Endodermal cell (in vitro differentiated cells): Measurements from ENCODE around the gene RAP2A. TPM values are rescaled to one million over a fixed set of nuclear protein-coding genes. Genes with fewer than 3 reads are reported as not detected.

ENCODE experiments used
- DNase-seq: peaks from one replicate; pipeline ENCODE4 v3.0.0-alpha.2; 2017
- H3K27ac ChIP-seq: 2 replicates; pipeline ENCODE4 v1.5.1; 2013; ENCODE audit warnings: mild to moderate bottlenecking, low read depth, low read length, moderate library complexity
- H3K27me3 ChIP-seq: 2 replicates; pipeline ENCODE4 v1.6.1; 2013; ENCODE audit warnings: mild to moderate bottlenecking, low read length, moderate library complexity; ENCODE audit not compliant: insufficient read depth, control insufficient read depth, poor library complexity, severe bottlenecking
- H3K36me3 ChIP-seq: 2 replicates; pipeline ENCODE4 v1.7.0; 2013; ENCODE audit warnings: mild to moderate bottlenecking, low read length, moderate library complexity; ENCODE audit not compliant: control insufficient read depth, insufficient read depth
- H3K4me1 ChIP-seq: one replicate; pipeline ENCODE4 v1.7.0; 2013; ENCODE audit warnings: low read length; ENCODE audit not compliant: control insufficient read depth, insufficient read depth
- H3K4me3 ChIP-seq: 2 replicates; pipeline ENCODE4 v1.5.1; 2013; ENCODE audit warnings: mild to moderate bottlenecking, low read length, moderate library complexity
- H3K9ac ChIP-seq: 2 replicates; pipeline ENCODE4 v1.6.1; 2013; ENCODE audit warnings: mild to moderate bottlenecking, low read length, moderate library complexity; ENCODE audit not compliant: poor library complexity, severe bottlenecking; ENCODE audit errors: extremely low read depth
- H3K9me3 ChIP-seq: 2 replicates; pipeline ENCODE4 v1.6.1; 2013; ENCODE audit warnings: mild to moderate bottlenecking, low read length, moderate library complexity; ENCODE audit not compliant: control insufficient read depth
- H3K27ac Mint-ChIP-seq: 2 replicates; pipeline ENCODE4 v1.8.0; 2020; ENCODE audit warnings: mixed read lengths
- H3K27me3 Mint-ChIP-seq: 2 replicates; pipeline ENCODE4 v1.8.0; 2021; ENCODE audit warnings: mild to moderate bottlenecking, mixed read lengths; ENCODE audit not compliant: insufficient read depth
- H3K36me3 Mint-ChIP-seq: 2 replicates; pipeline ENCODE4 v1.8.0; 2020; ENCODE audit warnings: low read depth, mixed read lengths
- H3K4me1 Mint-ChIP-seq: 2 replicates; pipeline ENCODE4 v1.8.0; 2020; ENCODE audit warnings: mixed read lengths
- H3K4me3 Mint-ChIP-seq: 2 replicates; pipeline ENCODE4 v1.8.0; 2020; ENCODE audit warnings: mild to moderate bottlenecking, moderate library complexity, mixed read lengths
- H3K9me3 Mint-ChIP-seq: 2 replicates; pipeline ENCODE4 v1.8.0; 2020; ENCODE audit warnings: mild to moderate bottlenecking, mixed read lengths
- CTCF ChIP-seq: fragments of 200-600 bp; sonication (generic); conservative IDR thresholded peaks from 2 replicates; pipeline ENCODE4 v1.5.0; 2021; ENCODE audit warnings: antibody characterized with exemption, mild to moderate bottlenecking
- WGBS, 2 experiments: methylation state at CpG; one replicate each; pipeline versions ENCODE4 v1.1.5 to v1.1.7; 2013; ENCODE audit warnings: missing lambda C conversion rate in 2 of 2, mixed read lengths in 1 of 2; ENCODE audit not compliant: insufficient coverage in 1 of 2, insufficient read length in 1 of 2; 5-methylcytosine and 5-hydroxymethylcytosine counted together
- total RNA-seq, 2 donors: library from RNA; stranded (reverse); fragmentation: NEBNext Ultra II Directional in 1 of 2; extraction: Animal tissue kit (Norgen Biotek cat#: 25700) in 1 of 2; gene quantifications; 2 replicates in 1 of 2; 3 replicates in 1 of 2; pipeline ENCODE4 v1.2.1, GENCODE V29; 2021

The RAP2A gene
- total RNA-seq, 2 donors from 2014 or later: 76.7 to 83.9 TPM

- Histone ChIP-seq H3K27ac (no peak overlapping the region), H3K9ac (peak overlapping the region; percentile 70), H3K4me3 (peak overlapping the region; percentile 99), H3K36me3 (peaks cover 37% of the 10 kb centered on the region), H3K4me1 (no peaks in the 10 kb centered on the region), H3K9me3 (no peaks in the 10 kb centered on the region), H3K27me3 (no peaks in the 10 kb centered on the region)
- H3K27me3 Mint-ChIP-seq: no peaks in the 10 kb centered on the region
- H3K27ac Mint-ChIP-seq: peak overlapping the region; percentile 63
- WGBS, 2 experiments: 25% methylated on average over 2 of the region's 3 CpGs; no CpG with 5 or more reads in 1 of the 2 experiments
- H3K4me3 Mint-ChIP-seq: peak overlapping the region; percentile 83
- H3K9me3 Mint-ChIP-seq: no peaks in the 10 kb centered on the region
- no peak for TF ChIP-seq CTCF
- DNase-seq: no peak
- H3K36me3 Mint-ChIP-seq: peaks cover 9% of the 10 kb centered on the region
- peaks cover 17% of the 10 kb centered on the region for H3K4me1 Mint-ChIP-seq
Measured at GRCh38 chr13:97435323-97435722, 1.4 kb downstream of the RAP2A start.

DNA sequence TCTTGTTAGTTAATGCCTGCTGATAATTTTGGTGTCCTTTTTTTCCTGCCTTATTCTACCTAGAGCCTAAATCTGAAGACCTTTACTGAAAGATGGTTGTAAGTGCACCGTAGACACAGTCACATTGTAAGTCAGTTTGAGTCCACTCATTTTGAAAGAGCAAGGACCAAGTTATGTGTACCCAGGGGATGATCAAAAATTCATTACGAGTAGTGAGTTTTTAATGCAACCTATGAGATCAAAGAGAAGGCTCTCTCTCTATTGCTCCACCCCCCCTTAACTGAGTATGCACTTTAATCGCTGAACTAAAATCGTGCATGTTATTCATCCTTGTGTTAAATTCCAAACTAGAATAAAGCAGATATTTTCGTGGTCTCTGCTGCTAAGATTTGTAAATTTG lies 1.8 kb downstream of the RAP2A start:
- peaks cover 9% of the 10 kb centered on the region for H3K36me3 Mint-ChIP-seq
- H3K4me3 Mint-ChIP-seq: peak overlapping the region; percentile 83
- peaks cover 17% of the 10 kb centered on the region for H3K4me1 Mint-ChIP-seq
- Histone ChIP-seq H3K4me3 (peak overlapping the region; percentile 99), H3K9me3 (no peaks in the 10 kb centered on the region), H3K27me3 (no peaks in the 10 kb centered on the region), H3K36me3 (peaks cover 41% of the 10 kb centered on the region), H3K27ac (no peak overlapping the region), H3K9ac (peak overlapping the region; percentile 70), H3K4me1 (no peaks in the 10 kb centered on the region)
- no peak overlapping the region for H3K27ac Mint-ChIP-seq
- WGBS, 2 experiments: 35 to 71% methylated on average over 2 to 5 of the region's 5 CpGs
- no peaks in the 10 kb centered on the region for H3K27me3 Mint-ChIP-seq
- no peak for DNase-seq
- no peaks in the 10 kb centered on the region for H3K9me3 Mint-ChIP-seq
- no peak for TF ChIP-seq CTCF

- peaks cover 11% of the 10 kb centered on the region for H3K36me3 Mint-ChIP-seq
- peak overlapping the region; percentile 83 for H3K4me3 Mint-ChIP-seq
- Histone ChIP-seq H3K27me3 (no peaks in the 10 kb centered on the region), H3K27ac (no peak overlapping the region), H3K9me3 (no peaks in the 10 kb centered on the region), H3K4me3 (peak overlapping the region; percentile 99), H3K36me3 (peaks cover 51% of the 10 kb centered on the region), H3K4me1 (no peaks in the 10 kb centered on the region), H3K9ac (no peak overlapping the region)
- DNase-seq: no peak
- H3K27me3 Mint-ChIP-seq: no peaks in the 10 kb centered on the region
- TF ChIP-seq CTCF: no peak
- H3K27ac Mint-ChIP-seq: no peak overlapping the region
- peaks cover 13% of the 10 kb centered on the region for H3K4me1 Mint-ChIP-seq
- WGBS, 2 experiments: 89 to 100% methylated on average over 1 of the region's 2 CpGs
- H3K9me3 Mint-ChIP-seq: no peaks in the 10 kb centered on the region
Measured at GRCh38 chr13:97436845-97437244, 2.9 kb downstream of the RAP2A start.
